ENCODE measurements around the gene CLEC20A.

DNA sequence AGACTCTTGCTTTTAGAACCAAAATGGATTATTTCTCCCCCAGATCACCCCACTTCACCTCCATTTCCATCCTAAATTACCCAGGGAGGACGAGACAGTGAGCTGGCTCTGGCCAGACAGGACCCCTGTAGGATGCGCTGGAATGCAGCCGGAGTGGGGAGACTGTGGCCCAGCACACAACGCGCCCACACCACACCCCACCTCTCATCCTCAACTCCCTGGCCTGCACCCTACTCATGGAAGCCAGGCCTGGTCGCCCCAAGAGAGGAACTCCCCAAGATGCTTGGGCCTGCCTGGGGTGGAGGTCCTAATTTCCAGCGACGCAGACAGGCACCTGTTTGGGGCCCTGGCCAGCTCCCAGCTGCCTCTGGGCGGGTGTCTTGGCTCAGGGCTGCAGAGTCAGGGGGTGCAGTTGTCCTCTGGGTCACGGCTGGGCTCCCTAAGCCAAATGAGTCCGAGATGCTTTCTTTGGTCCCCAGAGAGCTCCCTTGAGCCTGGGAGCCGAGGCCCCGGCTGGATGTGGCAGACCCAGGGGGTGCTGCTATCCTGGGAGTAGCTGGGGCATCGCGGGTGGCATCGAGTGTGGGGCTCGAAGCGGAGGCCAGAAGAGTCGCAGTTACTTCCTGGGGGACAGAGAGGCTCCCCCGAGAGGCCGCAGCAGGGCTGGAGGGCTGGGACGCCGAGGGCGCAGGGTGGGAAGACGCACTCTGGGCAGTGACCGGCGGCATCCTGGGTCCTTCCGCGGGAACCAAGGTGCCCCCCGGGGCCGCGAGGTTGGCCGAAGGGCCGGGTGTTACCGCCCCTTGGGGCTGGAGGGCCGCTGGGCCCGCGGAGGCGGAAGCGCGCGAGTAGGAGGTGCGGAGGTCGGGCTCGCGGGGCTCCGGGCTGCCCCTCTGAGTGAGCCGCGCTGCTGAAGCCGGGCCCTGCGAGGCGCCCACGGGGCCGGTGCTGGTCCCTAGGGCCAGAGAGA is 10.4 kb downstream of the CLEC20A start:
- TF ChIP-seq TAF1 (IDR thresholded peaks at IDR 0.05; ENCODE audit: borderline replicate concordance, insufficient read depth, low read length) (no peak), REST (IDR thresholded peaks at IDR 0.05; ENCODE audit: insufficient read depth in 1 of 2, low read depth in 2 of 2, low read length in 2 of 2) (no peak), POLR2AphosphoS5 (IDR thresholded peaks at IDR 0.05; ENCODE audit: low read depth, low read length) (no peak), SIN3A (IDR thresholded peaks at IDR 0.05; ENCODE audit: borderline replicate concordance, insufficient read depth, low read length) (no peak), FOXP2 (optimal IDR thresholded peaks at IDR 0.05; ENCODE audit: borderline replicate concordance, extremely low read depth, extremely low read length, insufficient read depth) (no peak)

Data from PFSK-1 (cell line).